Stimulated activated CD8-positive, alpha-beta memory T cell treated with anti-CD3 and anti-CD28 coated beads, Interleukin-2, amount 100 ng/mL, for 1 hour (primary cell): ENCODE results near the gene MAPK4.

Experiments used
- DNase-seq, 2 donors: peaks; one replicate each; pipeline ENCODE4 v3.0.0-alpha.2; 2020; ENCODE audit warnings: low read depth in 2 of 2

Gene MAPK4

DNA sequence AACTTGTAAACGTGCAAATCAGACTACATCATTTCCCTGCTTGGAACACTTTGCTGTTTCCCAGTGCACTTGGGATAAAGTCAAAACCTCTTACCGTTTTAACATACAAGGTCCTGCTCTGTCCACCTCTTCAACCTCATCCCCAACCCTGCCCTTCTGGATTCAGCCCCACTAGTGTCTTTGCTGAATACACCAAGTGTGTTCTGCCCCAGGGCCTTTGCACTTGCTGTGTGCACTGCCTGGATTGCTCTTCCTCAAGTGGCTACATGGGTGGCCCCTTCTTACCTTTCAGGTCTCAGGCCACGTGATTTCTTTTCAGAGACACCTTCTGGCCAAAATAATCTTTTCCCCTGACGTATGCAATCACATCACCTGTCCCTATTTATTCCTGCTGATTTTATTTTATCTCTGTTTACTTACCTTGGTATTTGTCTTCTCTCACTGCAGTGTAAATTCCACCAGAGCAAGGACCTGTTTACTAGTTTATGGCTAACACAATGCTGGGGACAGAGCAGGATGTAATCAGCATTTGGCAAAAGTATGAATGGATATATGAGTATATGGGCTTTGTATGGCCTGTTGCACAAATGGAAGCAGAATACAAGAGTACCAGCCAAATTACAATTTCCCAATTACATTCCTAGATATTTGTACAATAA lies 63.9 kb downstream of the MAPK4 start:
- DNase-seq: no peak

DNA sequence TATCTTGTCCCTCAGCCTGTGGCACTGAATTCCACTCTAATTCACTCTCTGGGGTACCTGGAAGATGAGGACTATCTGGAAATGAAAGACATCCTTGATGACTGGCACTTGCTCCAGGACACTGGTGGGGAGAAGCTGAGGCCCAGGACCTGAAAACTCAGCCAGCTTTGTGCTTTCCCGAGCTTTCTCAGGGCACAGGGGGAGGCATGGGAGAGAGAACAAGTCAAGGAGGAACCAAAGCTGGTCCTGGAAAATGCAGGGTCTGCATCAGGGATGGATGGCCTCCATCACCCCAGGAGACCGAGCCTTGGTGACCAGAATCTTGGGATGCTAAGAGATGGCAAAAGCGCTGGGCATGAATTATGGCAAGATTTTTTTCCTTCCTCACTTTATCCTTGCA lies 65.1 kb downstream of the MAPK4 start:
- DNase-seq: no peak

DNA sequence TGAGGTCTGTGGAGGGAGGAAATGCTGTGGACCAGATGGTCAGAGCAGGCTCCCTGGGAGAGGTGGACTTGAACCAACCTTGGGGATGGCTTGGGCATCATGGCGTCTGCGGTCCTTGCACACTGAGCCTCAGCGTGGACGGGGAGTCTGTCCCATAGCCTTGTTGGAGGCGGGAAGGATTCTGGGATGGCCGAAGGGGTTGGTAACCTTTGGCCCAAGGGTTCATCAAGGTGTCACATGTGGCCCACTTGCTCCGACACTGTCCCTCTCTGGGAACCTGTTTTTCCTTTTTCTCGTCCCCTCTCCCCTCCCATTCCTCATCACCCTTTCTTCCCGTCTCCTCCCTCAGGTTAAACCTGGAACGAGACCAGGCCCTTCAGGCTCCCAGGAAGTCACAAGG lies 66.4 kb downstream of the MAPK4 start:
- no peak for DNase-seq

DNA sequence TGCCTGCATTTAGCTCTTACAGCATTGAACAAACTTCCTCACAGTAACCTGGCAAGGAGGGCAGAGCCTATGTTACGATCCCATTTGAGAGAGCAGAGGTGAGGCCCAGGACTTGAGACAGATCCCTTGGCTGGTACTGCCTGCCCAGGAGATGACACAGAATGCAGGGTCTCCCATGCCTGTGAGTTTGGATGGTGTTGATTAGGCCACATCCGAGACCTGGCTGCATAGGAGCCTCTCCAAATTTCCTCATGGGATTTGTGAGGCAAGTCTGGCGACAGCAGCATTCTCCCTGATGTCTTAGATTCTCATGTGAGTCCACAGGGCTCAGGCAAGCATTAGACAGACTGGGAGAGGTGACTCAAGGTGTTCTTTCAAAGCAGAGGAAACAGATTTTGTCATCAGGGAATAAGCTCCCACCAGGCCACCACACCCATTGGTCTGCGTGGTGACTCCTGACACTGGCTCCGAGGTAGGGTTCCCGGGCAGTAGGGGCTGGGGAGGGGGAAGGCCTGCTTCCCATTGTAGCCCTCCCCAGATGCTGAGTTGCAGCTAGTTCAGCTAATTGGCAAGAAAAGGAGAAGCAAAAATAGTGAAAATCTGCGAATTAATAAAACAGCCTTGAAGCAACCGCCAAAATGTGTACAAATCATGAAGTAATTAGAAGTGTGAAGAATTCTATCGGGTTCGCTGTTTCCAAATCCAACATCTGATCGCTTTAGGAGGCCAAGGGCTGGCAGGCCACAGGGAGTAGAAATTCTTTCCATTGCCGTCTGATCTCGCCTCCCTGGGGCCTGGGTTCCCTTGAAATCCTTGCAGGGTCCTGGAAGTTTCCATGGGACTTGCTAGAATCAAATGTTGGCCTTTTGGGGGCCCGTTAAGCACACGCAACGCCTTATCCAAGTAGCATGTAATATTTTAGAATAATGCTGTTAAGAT lies 68.0 kb downstream of the MAPK4 start:
- DNase-seq: no peak

DNA sequence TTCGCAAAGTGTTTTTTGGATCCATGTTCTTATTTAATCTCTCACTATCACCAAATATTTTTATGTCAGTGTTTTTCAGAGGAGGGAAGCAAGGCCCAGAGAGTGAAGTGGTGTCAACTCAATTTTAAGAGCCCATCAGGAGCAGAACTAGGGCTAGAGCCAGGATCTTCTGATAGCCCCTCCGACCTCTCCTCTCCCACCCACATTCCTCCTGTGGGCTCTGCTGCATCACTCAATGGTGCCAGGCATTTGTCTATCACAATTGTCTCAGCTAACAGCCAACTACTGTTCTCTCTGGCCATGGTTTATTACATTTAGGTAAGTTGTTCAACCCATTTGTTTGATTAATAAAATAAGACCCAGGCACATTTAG lies 68.6 kb downstream of the MAPK4 start:
- DNase-seq: no peak

DNA sequence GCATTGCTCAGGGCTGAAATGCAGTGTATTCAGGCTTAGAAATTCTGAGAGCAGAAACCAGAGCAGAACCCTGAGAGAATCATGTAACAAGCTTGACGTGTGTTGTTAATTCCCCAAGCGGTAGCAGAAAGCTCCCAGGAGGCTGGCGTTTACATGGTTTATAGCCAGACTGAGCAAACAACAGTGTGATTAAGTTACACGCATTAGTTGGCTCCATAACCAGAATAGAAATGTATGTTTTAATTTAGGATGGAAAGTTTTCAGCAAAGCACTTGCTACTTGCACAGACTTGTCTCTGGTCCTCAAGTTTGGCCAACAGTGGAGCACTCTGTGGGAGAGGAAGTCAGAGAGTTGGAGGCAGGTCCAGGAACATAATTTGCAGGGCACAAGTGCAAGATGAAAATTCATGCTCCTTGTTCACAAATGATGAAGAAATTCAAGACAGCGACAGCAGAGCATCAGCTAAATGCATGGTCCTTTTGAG lies 69.3 kb downstream of the MAPK4 start:
- DNase-seq: no peak

DNA sequence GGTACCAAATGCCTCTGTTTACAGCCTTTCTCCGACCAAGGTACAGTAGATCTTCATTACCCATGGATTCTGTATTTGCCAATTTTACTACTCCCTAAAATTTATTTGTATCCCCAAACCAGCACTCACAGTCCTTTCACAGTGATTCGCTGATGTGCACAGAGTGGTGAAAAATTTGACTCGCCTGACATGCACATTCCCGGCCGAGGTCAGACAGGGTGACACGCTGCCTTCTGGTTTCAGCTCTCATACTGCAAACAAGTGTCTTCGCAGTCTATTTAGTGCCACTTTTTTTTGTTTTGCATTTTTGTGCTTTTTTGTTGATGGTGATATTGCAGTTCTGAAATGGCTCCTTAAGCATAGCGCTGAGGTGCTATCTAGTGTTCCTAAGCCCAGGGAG lies 71.0 kb downstream of the MAPK4 start:
- DNase-seq: no peak

DNA sequence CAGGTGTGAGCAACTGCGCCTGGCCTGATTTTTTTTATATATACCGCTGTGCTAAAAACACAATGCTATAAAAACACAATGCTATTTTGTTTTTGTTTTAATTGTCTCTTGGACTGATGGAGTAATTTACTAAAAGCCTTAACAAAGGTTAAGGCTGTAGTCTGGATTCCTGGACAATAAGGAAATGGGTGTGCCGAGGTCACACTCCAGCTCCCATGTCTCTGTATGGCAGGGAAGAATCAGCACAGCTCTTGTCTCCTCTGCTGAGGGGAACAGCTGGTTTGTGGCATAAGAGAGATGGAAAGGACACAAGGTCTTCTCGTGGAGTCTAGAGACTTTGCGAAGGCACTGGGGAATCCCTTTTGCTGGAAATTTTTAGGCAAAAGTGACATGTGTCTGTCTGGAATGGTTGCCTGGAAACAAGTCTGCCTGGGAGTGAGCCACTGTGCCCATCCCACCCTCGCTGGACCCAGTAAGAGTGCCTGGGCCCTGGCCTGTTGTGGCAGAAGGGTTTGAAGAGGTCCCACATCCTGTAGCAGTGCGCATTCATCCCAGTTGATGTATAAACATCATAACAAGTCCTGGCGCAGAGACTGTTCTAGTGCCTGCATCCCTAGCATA lies 73.1 kb downstream of the MAPK4 start:
- no peak for DNase-seq

DNA sequence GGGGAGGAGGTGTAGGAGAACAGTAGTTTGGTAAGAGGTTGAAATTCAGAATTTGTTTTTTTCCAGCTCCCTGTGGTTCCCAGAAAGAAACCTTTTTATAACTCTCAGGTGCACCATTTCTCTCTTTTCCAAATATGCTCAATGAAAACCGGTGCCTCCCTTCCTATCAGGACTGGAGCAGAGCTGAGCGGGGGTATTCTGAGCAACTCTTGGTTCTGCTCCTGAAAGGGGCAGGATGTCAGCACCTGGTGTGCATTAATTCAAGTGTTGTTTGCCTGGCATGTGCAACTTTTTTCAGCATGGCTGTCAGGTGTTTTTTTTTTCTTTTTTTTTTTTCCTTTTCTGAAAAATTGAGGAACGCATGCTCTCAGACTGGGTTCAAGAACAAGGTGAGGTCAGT lies 74.1 kb downstream of the MAPK4 start:
- DNase-seq: no peak

DNA sequence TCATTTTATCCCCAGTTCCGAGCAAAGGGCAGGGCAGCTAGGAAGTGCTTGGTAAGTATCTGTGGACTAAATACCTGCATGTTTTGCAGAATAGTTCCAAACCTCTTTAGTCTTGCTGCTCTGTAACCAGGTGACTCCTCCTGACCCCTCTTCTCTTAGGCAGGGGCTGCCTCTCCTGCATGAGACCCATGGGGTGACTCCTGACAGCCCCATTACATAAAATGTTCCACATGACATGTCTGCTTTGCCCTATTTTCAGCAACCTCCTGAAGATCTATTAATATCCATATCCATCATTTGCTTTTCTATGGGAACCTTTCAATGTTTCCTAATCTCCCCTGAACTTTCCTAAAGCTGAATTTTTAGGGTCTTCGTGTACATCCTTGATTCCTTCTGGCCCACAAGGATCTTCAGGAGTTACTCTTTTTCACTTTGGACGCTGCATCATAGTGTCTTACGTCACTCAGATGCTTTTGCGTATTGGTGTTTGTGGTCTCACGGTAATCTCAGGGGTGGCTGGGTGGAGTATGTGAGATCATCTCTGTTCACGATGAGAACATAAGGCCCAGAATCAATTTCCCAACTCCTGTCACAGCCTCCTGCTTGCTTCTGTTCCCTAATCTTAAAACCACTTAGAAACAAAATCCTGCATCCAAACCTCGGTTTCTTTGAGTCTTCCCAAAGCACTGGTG lies 76.6 kb downstream of the MAPK4 start:
- no peak for DNase-seq

DNA sequence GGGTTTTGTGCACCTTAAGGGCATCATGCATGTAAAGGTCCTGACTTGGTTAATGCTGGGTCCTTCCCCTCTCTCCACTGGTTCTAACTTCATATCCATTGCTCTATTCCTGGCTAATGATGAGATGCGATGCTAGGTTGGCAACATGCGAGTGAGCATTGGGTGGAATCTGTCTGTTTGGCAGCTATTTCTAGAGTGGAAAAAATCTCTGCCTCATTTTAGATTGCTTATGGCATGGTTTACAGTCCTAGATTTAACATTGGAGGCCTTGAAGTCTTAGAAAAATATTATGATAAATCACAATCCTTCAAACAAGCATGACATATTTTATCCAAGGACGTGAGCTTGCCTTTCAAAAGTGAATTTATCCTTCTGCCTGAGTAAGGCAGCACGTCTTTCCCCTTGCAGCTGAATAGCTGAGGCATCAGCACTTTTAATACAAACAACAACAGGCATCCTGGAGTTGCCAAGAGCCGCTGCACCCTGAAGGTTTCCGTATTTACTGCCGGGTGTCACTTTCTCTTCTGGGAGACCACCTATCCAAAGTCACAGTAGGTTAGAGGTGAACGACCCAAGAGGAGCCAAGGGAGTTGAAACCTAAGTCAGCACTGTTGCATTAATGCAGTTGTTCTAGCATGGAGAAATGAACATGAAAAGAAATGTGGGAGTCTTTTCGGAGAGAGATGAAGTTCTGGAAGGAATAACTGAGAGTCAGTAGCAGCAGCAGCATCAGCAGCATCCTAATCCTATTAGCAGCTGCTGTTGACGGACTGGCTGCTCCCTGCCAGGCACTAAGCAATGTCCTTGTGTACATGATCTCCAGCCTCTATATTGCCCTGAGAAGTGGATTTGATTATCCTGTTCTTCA lies 78.4 kb downstream of the MAPK4 start:
- no peak for DNase-seq

DNA sequence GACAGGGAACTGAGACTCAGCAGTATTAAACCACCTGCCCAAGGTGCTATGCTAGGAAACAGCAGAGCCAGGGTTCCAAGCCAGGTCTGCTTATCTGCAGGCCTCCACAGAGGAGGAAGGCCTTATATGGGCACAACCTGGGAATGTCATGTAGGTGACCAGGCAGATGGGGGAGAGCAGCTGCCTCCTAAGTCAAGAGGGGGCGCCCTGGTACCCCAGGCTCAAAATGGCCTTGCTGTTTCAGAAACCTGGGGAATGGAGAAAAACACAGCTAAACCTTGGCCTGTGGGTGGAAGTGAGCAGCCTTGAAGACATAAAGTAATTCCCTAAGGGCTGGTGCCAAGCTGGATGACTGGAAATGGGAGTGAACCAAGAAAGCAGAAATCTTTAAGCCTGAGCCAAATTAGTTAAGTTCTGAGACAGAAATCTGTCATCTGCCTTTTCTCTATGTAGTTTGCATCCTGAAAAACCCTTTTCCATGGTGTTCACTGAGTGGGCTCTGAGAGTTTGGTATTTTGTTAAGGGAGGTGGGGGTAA lies 79.1 kb downstream of the MAPK4 start:
- no peak for DNase-seq

DNA sequence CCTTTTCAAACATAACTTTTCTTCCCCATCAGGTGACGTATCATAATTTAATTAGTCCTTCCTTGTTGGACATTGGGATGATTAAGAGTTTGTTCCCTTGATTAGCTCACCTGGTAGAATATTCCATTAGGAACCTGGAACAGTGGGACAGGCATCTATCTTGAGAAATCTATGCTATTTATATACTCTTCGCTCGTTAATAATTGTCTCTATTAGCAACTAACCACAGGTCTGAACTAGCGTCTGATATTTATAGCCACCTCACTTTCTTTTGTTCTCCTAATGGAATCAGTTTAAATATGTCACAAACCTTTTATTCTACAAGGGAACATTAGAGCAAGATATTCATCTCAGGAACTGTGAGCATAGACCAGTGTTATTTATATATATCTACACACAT lies 79.8 kb downstream of the MAPK4 start:
- DNase-seq: no peak

DNA sequence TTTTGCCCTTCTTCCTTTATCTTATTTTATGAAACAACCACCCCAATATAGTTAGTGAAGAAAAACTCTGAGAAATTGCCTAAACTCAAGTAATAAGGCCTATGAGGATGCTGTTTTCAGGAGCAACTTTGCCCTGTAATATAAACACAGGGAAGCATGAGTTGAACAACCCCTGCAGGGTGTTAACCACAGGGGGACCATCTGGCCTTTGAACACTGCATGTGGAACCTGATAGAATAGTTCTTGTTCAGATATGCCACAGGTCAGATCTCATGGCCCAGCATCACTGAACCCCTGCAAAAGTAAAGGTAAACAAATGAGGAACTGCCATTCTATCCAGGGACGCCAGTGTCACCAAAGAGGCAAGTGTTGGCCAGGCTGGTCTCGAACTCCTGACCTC lies 82.6 kb downstream of the MAPK4 start:
- DNase-seq: no peak

DNA sequence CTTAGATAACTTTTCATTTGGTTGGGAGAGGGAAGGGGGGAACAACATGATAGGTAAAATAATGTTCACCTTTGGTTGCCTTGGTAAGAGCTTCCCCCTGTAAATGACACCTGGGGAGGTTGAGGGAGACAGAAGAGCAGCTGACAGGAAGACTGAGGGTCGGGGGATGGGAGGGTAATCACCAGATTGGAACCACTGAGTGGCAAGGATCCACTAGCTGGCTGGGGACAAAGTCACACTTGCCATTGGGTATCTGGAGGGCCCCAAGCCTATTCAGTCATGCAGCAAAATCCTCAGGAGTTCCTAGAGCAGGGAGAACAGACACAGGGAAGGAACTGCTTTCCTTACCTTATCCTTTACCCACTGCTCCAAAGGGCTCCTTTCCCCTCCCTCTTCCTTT lies 84.3 kb downstream of the MAPK4 start:
- DNase-seq: no peak

DNA sequence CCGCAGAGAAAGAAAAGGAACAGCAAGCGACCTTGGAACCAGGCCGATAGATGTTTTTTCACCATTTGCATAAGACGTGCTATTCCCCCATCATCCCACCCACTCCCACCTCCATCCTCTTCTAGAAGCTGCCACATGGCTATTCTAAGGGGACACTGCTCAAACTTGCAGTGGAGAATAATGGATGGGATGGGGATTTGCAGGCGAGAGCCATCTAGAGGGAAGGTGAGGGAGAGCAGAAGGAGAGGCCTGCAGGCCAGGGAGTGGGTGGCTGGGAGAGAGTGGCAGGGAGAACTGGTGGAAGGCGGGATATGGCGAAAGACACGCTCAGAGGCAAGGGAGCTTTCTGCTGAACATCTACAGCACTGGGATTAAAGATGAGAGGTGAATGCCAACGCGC lies 84.9 kb downstream of the MAPK4 start:
- DNase-seq: no peak

DNA sequence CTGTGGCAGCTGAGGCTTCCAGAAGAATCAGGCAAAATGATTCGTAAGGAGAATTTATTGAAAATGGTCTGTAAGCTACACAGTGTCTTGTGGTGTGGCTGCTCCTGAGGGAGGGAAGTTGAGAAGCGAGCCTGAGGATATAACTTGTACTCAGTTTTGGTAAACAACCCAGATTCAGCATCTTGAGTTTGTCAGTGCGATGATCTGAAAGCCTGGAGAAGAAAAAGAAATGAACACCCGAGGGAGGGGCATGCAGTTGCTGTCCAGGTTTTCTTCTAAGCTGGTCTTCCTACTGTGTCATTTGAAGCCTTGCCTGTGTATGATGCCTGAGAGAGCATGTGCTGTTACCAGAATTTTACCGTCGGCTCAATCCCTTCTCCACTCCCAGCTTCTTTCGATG lies 87.3 kb downstream of the MAPK4 start:
- DNase-seq: no peak

DNA sequence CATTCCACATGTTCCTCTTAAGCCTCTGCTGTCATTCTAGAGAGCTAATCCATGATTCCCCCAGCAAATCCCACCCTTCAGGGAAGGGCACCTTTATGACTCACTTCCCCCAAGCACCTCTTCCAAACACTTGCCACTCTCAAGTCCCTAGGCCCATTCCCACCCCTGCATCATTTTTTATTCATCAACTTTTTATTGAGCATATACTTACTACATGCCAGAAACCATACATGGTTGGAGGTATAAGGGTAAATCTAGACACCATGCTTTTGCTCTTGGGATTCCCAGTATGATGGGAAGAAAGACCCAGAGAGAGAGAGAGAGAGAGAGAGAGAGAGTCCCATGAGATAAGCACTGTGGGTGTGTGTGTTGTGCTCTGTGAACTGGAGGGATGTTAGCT lies 87.9 kb downstream of the MAPK4 start:
- DNase-seq: no peak

DNA sequence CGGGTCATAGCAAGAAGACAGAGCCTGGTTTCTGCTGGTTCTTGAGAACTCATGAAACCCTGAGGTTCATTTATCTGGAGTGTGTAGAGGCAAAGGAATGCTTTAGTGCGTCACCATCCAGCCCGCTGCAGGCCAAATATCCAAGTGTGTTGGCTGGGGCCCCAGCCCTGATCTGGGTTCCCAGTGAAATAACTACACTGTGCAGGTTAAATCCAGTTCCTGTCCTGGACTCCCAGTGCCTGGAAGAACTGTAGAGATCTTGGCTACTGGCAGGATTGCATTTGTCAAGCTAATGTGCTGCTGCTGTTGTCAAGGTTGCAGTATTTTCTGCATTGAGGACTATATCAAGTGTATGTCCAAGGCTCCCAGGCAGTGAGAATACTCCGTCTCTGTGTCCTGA lies 89.9 kb downstream of the MAPK4 start:
- no peak for DNase-seq

DNA sequence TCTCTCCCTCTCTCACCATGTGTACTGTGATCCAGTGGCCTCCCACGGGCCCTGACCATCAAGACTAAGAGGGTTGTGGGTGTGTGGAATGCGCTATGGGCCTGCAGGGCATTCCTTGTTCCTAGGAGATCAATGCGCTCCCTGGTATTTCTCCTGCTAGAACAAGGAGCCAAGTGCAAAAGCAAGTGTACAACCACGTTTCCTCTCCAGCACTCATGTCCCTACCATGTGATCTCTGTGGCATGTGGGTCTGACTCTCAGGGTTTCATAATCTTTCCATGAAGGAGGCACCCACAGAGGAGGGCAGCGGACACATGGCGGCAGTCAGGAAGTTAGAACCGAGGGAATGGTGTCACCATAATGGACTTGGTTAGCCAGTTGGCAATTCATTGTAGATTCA lies 91.4 kb downstream of the MAPK4 start:
- no peak for DNase-seq
